SU-DHL-6 (cell line): Measurements from ENCODE around the gene FOXC1.
A peak's percentile ranks its signal among the peaks of the same experiment; 100 is the strongest.

ENCODE experiments used
- H2AFZ ChIP-seq: fragments of 200-600 bp; sonication (generic); 2 replicates; pipeline ENCODE4 v1.6.1; 2014; ENCODE audit warnings: low read depth, mild to moderate bottlenecking, moderate library complexity, mixed read lengths, antibody characterized with exemption, low read length; ENCODE audit not compliant: severe bottlenecking
- H3F3A ChIP-seq: fragments of 200-600 bp; shearing (Covaris generic); 2 replicates; pipeline ENCODE4 v1.6.0; 2016; ENCODE audit warnings: antibody characterized with exemption, mild to moderate bottlenecking; ENCODE audit not compliant: insufficient read depth
- H3K27ac ChIP-seq: fragments of 200-600 bp; sonication (generic); 2 replicates; pipeline ENCODE4 v1.5.1; 2016; ENCODE audit warnings: low read depth, mild to moderate bottlenecking, low read length, moderate library complexity, mixed read lengths
- H3K27me3 ChIP-seq: fragments of 200-600 bp; sonication (generic), shearing (Covaris generic); 2 replicates; pipeline ENCODE4 v1.6.0; 2014; ENCODE audit warnings: mild to moderate bottlenecking, low read length
- H3K36me3 ChIP-seq: fragments of 200-600 bp; sonication (generic); 2 replicates; pipeline ENCODE4 v1.6.1; 2014; ENCODE audit warnings: mild to moderate bottlenecking, low read length, mixed read lengths
- H3K4me2 ChIP-seq: fragments of 300-600, 200-600 bp; shearing (Covaris generic), sonication (generic); 2 replicates; pipeline ENCODE4 v1.6.0; 2014; ENCODE audit warnings: low read length, low read depth, mild to moderate bottlenecking; ENCODE audit not compliant: poor library complexity, severe bottlenecking
- H3K4me3 ChIP-seq: fragments of 200-600 bp; sonication (generic); 2 replicates; pipeline ENCODE4 v1.5.1; 2014; ENCODE audit warnings: antibody characterized with exemption, low read length, mild to moderate bottlenecking, mixed read lengths; ENCODE audit not compliant: insufficient read depth, poor library complexity, severe bottlenecking
- H3K79me2 ChIP-seq: fragments of 200-600 bp; sonication (generic); 2 replicates; pipeline ENCODE4 v1.6.1; 2014; ENCODE audit warnings: mild to moderate bottlenecking, low read length, moderate library complexity; ENCODE audit not compliant: insufficient read depth
- H3K9ac ChIP-seq: fragments of 200-600 bp; sonication (generic); 2 replicates; pipeline ENCODE4 v1.7.0; 2014; ENCODE audit warnings: mild to moderate bottlenecking, low read length
- H3K9me2 ChIP-seq: fragments of 200-600 bp; sonication (generic); replicated peaks from 2 replicates; pipeline ENCODE4 v1.6.1; 2014; ENCODE audit warnings: low read length; ENCODE audit not compliant: insufficient read depth
- H3K9me3 ChIP-seq: fragments of 200-600 bp; sonication (generic); 2 replicates; pipeline ENCODE4 v1.6.1; 2014; ENCODE audit warnings: low read length, mixed read lengths; ENCODE audit not compliant: insufficient read depth
- H4K20me1 ChIP-seq: fragments of 200-600 bp; sonication (generic); 2 replicates; pipeline ENCODE4 v1.6.1; 2014; ENCODE audit warnings: low read depth, mild to moderate bottlenecking, antibody characterized with exemption, low read length, moderate library complexity, mixed read lengths
- CTCF ChIP-seq: fragments of 200-600 bp; sonication (generic); IDR thresholded peaks from one replicate; pipeline ENCODE4 v1.5.1; 2017; ENCODE audit warnings: antibody characterized with exemption, mild to moderate bottlenecking, low read length, moderate library complexity; ENCODE audit not compliant: insufficient read depth, poor library complexity, severe bottlenecking
- EZH2phosphoT487 ChIP-seq: fragments of 200-600 bp; sonication (generic), shearing (Covaris generic); conservative IDR thresholded peaks from 2 replicates; pipeline ENCODE4 v1.6.1; 2018; ENCODE audit warnings: mild to moderate bottlenecking, antibody characterized with exemption, low read length, moderate library complexity, mixed read lengths

FOXC1 gene

GRCh38 chr6:1603708-1604107 is 6.0 kb upstream of the FOXC1 start:
- H3K36me3 ChIP-seq = no peaks in the 10 kb centered on the region
- no peak overlapping the region for H3K9ac ChIP-seq
- H3K27ac ChIP-seq = no peak overlapping the region
- H3K79me2 ChIP-seq = no peaks in the 10 kb centered on the region
- no peaks in the 10 kb centered on the region for H3K27me3 ChIP-seq
- no peak overlapping the region for H2AFZ ChIP-seq
- no peaks in the 10 kb centered on the region for H3K9me2 ChIP-seq
- H3K9me3 ChIP-seq = no peaks in the 10 kb centered on the region
- H4K20me1 ChIP-seq = no peaks in the 10 kb centered on the region
- no peak overlapping the region for H3K4me2 ChIP-seq
- no peaks in the 10 kb centered on the region for H3F3A ChIP-seq
- TF ChIP-seq CTCF = no peak
- no peak overlapping the region for H3K4me3 ChIP-seq

GRCh38 chr6:1604158-1605003 is 5.3 kb upstream of the FOXC1 start:
- H3K27me3 ChIP-seq = no peaks in the 10 kb centered on the region
- H3K4me3 ChIP-seq = no peak overlapping the region
- H3K9me3 ChIP-seq = no peaks in the 10 kb centered on the region
- no peak overlapping the region for H3K27ac ChIP-seq
- no peak overlapping the region for H2AFZ ChIP-seq
- no peak overlapping the region for H3K4me2 ChIP-seq
- TF ChIP-seq CTCF (peak; percentile 95), EZH2phosphoT487 (no peak)
- no peaks in the 10 kb centered on the region for H3K9me2 ChIP-seq
- no peaks in the 10 kb centered on the region for H3F3A ChIP-seq
- H3K79me2 ChIP-seq = no peaks in the 10 kb centered on the region
- H3K9ac ChIP-seq = no peak overlapping the region
- no peaks in the 10 kb centered on the region for H4K20me1 ChIP-seq
- no peaks in the 10 kb centered on the region for H3K36me3 ChIP-seq

DNA sequence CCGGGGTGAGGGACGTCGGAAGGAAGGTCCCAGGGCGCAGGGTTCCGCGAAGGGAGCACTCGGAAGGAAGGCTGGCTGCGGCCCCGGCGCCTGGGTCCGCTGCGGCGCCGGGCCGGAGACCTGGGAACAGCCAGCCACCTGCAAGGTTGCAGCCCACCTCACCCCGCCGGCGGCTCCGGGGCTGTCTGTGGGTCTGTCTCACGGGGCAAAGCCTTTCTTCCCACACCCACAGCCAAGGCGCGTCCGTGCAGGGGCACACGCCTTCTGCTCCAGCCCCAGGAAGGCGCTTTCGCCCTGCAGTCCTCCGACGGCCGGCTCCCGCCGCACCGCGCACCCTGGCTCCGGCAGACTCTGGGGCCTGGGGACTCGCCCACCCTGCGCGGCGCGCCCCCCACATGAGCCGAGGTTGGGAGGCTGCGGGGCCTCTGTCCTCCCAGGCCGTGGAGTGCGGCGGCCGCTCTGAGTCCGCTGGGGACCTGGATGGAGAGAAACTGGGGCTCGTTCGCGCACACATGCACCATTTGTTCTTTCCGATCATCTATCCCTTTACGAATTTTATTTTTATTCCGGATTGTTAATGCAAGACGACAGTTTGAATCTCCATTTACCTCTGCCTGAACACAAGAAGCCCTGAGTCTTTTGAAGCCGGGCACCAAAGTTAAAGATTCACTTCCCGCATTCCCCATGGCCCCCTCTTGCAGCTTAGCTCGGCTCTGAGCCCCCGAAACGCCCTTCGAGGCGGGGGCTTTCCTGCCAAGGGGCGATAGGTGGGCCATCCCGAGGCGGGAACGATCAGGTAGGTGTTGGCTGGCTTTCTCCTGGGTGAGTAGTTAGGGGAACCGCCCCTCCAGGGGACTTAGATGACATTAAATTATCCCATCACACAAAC is 4.5 kb upstream of the FOXC1 start:
- no peak overlapping the region for H2AFZ ChIP-seq
- H4K20me1 ChIP-seq = no peaks in the 10 kb centered on the region

More for the DNA sequence above, 4.5 kb upstream of the FOXC1 start:
- no peak overlapping the region for H3K4me3 ChIP-seq
- H3K36me3 ChIP-seq = no peaks in the 10 kb centered on the region
- H3K9me2 ChIP-seq = no peaks in the 10 kb centered on the region
- H3K27ac ChIP-seq = no peak overlapping the region
- no peaks in the 10 kb centered on the region for H3K79me2 ChIP-seq
- H3K4me2 ChIP-seq = no peak overlapping the region
- H3K9me3 ChIP-seq = no peaks in the 10 kb centered on the region
- no peak overlapping the region for H3K9ac ChIP-seq
- TF ChIP-seq EZH2phosphoT487 (no peak), CTCF (no peak)
- no peaks in the 10 kb centered on the region for H3F3A ChIP-seq
- H3K27me3 ChIP-seq = no peaks in the 10 kb centered on the region
